ENCODE measurements around the gene QSOX1. TPM values are rescaled to one million over a fixed set of nuclear protein-coding genes. Genes with fewer than 3 reads are reported as not detected.

QSOX1 gene
- total RNA-seq, 4 donors from 2014 or later, result 109 to 124 (median 119) TPM

DNA sequence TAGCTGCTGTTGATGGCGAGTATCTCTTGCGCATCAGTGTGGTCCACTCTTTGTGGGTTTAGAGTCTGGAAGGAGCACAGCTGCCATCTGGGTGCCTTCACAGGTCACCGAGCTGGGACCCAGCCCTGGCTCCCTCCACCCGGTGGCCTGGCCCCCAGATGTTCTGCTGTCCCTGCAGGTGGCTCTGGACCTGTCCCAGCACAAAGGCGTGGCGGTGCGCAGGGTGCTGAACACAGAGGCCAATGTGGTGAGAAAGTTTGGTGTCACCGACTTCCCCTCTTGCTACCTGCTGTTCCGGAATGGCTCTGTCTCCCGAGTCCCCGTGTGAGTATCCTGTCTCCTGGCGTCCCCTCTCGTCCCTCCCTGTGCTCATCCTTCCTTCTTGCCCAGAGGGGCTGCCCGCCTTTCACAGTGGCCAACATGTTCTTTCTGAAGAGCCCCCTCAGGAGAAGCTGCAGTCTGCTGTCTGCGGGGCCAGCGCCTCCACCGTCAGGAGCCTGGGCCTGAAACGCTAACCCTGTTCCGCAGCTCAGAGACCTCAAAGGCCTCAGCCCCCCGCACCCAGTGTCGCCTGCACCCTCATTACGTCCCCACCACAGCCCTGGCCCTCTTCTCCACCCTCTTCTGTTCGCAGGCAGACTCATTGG, 27.4 kb downstream of the QSOX1 start:
- Histone ChIP-seq H3K27ac (no peak overlapping the region), H3K9me3 (no peaks in the 10 kb centered on the region), H3K27me3 (no peaks in the 10 kb centered on the region), H3K4me1 (peaks cover 0 to 2% (median 0%) of the 10 kb centered on the region in 4 donors), H3K36me3 (peaks cover 0 to 11% (median 0%) of the 10 kb centered on the region in 4 donors), H3K4me3 (no peak overlapping the region)
- DNase-seq, result no peak
- WGBS, 2 donors (ENCODE audit: low coverage in 1 of 2), result 93 to 100% methylated on average over 2 to 23 of the region's 23 CpGs
- no peak for TF ChIP-seq EP300 (IDR thresholded peaks at IDR 0.05; ENCODE audit: low read depth)
- TF ChIP-seq, protein P1, sequence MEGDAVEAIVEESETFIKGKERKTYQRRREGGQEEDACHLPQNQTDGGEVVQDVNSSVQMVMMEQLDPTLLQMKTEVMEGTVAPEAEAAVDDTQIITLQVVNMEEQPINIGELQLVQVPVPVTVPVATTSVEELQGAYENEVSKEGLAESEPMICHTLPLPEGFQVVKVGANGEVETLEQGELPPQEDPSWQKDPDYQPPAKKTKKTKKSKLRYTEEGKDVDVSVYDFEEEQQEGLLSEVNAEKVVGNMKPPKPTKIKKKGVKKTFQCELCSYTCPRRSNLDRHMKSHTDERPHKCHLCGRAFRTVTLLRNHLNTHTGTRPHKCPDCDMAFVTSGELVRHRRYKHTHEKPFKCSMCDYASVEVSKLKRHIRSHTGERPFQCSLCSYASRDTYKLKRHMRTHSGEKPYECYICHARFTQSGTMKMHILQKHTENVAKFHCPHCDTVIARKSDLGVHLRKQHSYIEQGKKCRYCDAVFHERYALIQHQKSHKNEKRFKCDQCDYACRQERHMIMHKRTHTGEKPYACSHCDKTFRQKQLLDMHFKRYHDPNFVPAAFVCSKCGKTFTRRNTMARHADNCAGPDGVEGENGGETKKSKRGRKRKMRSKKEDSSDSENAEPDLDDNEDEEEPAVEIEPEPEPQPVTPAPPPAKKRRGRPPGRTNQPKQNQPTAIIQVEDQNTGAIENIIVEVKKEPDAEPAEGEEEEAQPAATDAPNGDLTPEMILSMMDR (IDR thresholded peaks at IDR 0.05), result no peak
- no peak for TF ChIP-seq POLR2A (IDR thresholded peaks at IDR 0.05)
- intact Hi-C loops (cut with DNase I; ENCODE audit: low total_unique reads) (no loop called here), in situ Hi-C loops (cut with MboI; ENCODE audit: low pct_ligation_motif_present in 1 of 4, low pct_unique_long_range_greater_than_20kb in 1 of 4, low sequenced_read_pairs in 3 of 4) (no loop called here)

DNA sequence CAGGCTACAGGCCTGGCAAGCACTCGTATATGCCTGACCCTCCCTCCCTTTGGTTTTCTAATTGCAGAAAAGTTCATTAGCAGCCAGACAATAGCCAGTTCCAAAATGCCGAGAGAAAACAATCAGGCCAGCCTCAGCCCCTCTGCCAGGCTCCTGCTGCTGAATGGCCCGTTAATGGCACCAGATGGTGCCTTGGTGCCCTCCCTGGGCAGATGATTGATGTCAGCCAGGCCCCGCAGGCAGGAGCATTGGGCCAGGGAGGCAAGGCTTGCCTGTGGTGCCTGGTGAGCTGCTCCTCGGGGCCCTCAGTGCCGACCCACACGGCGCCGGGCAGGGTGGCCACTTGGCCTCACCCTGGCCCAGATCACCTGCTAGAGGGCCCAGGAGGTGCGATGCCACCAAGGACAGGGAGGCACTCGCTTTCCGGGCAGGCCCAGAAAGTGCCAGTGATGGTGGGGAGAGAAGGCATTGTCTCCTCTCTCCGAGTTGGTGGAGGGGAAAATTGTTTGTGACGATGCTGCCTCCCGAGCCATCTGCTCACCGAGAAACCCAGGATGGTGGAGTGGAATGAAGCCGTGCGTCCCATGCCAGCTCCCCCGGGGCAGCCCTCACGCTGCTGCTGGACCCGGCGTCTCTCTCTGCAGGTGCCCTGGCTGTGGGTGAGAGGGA, 28.1 kb downstream of the QSOX1 start:
- Histone ChIP-seq H3K36me3 (peaks cover 0 to 11% (median 0%) of the 10 kb centered on the region in 4 donors), H3K27me3 (no peaks in the 10 kb centered on the region)
- 90% methylated on average over 16 of the region's 22 CpGs; no CpG with 5 or more reads in 1 of the 2 donors for WGBS, 2 donors (ENCODE audit: low coverage in 1 of 2)

DNA sequence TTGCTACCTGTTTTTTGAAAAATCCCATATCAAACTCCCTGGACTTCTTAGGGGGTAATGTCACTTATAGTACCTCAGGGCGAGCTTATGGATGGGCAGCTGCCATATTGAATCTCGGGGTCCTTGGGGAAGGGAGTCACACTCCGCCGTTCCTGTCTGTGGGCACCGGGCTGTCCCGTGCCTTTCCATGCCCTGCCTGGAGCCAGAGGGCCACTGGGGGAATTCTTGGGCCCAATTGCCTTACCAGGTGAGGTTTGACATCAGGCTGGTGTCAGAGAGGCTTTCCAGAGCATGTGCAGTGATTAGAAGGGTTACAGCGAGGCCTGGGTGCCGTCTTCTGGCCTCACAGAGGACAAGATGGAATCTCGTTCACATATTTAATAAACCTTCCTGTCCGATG, 28.8 kb downstream of the QSOX1 start:
- in situ Hi-C loops (cut with MboI; ENCODE audit: low pct_ligation_motif_present in 1 of 4, low pct_unique_long_range_greater_than_20kb in 1 of 4, low sequenced_read_pairs in 3 of 4) (no loop called here), intact Hi-C loops (cut with DNase I; ENCODE audit: low total_unique reads) (no loop called here)
- Histone ChIP-seq H3K27me3 (no peaks in the 10 kb centered on the region), H3K4me3 (no peak overlapping the region), H3K27ac (no peak overlapping the region), H3K9me3 (no peaks in the 10 kb centered on the region), H3K36me3 (peaks cover 0 to 11% (median 0%) of the 10 kb centered on the region in 4 donors), H3K4me1 (peaks cover 0 to 2% (median 0%) of the 10 kb centered on the region in 4 donors)
- no peak for TF ChIP-seq EP300 (IDR thresholded peaks at IDR 0.05; ENCODE audit: low read depth)
- TF ChIP-seq, protein P1 (IDR thresholded peaks at IDR 0.05), result no peak
- TF ChIP-seq POLR2A (IDR thresholded peaks at IDR 0.05), result no peak
- TF ChIP-seq POLR2AphosphoS5 (IDR thresholded peaks at IDR 0.05), result no peak
- 92% methylated on average over 10 of the region's 10 CpGs; no CpG with 5 or more reads in 1 of the 2 donors for WGBS, 2 donors (ENCODE audit: low coverage in 1 of 2)
- no peak for DNase-seq

More for the DNA sequence above, 28.1 kb downstream of the QSOX1 start:
- no peaks in the 10 kb centered on the region for H3K9me3 ChIP-seq
- no peak for DNase-seq
- intact Hi-C loops (cut with DNase I; ENCODE audit: low total_unique reads) (no loop called here), in situ Hi-C loops (cut with MboI; ENCODE audit: low pct_ligation_motif_present in 1 of 4, low pct_unique_long_range_greater_than_20kb in 1 of 4, low sequenced_read_pairs in 3 of 4) (no loop called here)
- peaks cover 0 to 2% (median 0%) of the 10 kb centered on the region in 4 donors for H3K4me1 ChIP-seq
- H3K4me3 ChIP-seq, result no peak overlapping the region
- H3K27ac ChIP-seq, result no peak overlapping the region
- TF ChIP-seq EP300 (IDR thresholded peaks at IDR 0.05; ENCODE audit: low read depth) (no peak), POLR2AphosphoS5 (IDR thresholded peaks at IDR 0.05) (no peak), POLR2A (IDR thresholded peaks at IDR 0.05) (no peak)
- TF ChIP-seq, protein P1 (IDR thresholded peaks at IDR 0.05), result no peak

DNA sequence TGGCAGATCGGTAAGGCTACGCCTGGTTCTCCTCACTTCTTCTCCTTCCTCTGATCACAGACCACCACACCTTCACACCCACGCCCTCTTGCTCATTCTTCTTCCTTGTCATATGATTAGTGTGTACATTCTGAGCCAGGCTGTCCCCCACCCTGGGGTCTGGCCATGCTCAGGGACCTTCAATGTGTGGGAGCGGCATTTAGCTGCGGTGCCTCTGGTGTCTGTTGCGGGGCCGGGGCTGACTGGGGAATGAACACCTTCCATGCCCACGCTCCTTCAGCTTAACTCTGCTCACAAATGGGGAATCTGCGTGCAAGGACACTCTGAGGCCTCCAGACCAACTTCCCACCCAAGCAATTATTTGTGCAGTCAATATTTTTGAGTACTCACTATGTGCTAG, 29.4 kb downstream of the QSOX1 start:
- peaks cover 0 to 11% (median 0%) of the 10 kb centered on the region in 4 donors for H3K36me3 ChIP-seq
- H3K9me3 ChIP-seq, result no peaks in the 10 kb centered on the region
- intact Hi-C loops (cut with DNase I; ENCODE audit: low total_unique reads), result no loop called here
- no peaks in the 10 kb centered on the region for H3K27me3 ChIP-seq
- H3K4me3 ChIP-seq, result no peak overlapping the region
- no peak overlapping the region for H3K27ac ChIP-seq
- TF ChIP-seq POLR2AphosphoS5 (IDR thresholded peaks at IDR 0.05), result no peak
- TF ChIP-seq POLR2A (IDR thresholded peaks at IDR 0.05), result no peak
- TF ChIP-seq, protein P1 (IDR thresholded peaks at IDR 0.05), result no peak
- no peak for TF ChIP-seq EP300 (IDR thresholded peaks at IDR 0.05; ENCODE audit: low read depth)
- no peak for DNase-seq
- 93 to 96% methylated on average over 6 to 9 of the region's 9 CpGs for WGBS, 2 donors (ENCODE audit: low coverage in 1 of 2)
- H3K4me1 ChIP-seq, result no peaks in the 10 kb centered on the region
- in situ Hi-C loops (cut with MboI; ENCODE audit: low pct_ligation_motif_present in 1 of 4, low pct_unique_long_range_greater_than_20kb in 1 of 4, low sequenced_read_pairs in 3 of 4), result no loop called here

Data from transverse colon (tissue), 4 donors.